Liver (tissue), 9 donors: Measurements from ENCODE around the gene PIPOX. TPM values are rescaled to one million over a fixed set of nuclear protein-coding genes. Genes with fewer than 3 reads are reported as not detected.

Experiments
- DNase-seq: peaks from one replicate; pipeline ENCODE4 v3.0.0-alpha.2; 2017; ENCODE audit warnings: low spot score
- H3K27ac ChIP-seq, 2 donors: one replicate each; pipeline ENCODE4 v1.7.0; 2013; ENCODE audit warnings: inconsistent platforms in 2 of 2, low read length in 2 of 2, control low read depth in 1 of 2, low read depth in 1 of 2, mild to moderate bottlenecking in 1 of 2
- H3K27me3 ChIP-seq, 4 donors: one replicate each; pipeline versions ENCODE4 v1.6.1 to v1.7.0; 2013; ENCODE audit warnings: low read length in 3 of 4, inconsistent platforms in 1 of 4, mild to moderate bottlenecking in 1 of 4, moderate library complexity in 1 of 4; ENCODE audit not compliant: control insufficient read depth in 4 of 4, insufficient read depth in 4 of 4
- H3K36me3 ChIP-seq, 4 donors: one replicate each; pipeline versions ENCODE4 v1.6.1 to v1.7.0; 2013; ENCODE audit warnings: low read length in 3 of 4, mild to moderate bottlenecking in 3 of 4, low read depth in 1 of 4, moderate library complexity in 1 of 4; ENCODE audit not compliant: control insufficient read depth in 4 of 4, insufficient read depth in 3 of 4
- H3K4me1 ChIP-seq, 4 donors: one replicate each; pipeline versions ENCODE4 v1.6.1 to v1.7.0; 2013; ENCODE audit warnings: low read length in 3 of 4, mild to moderate bottlenecking in 3 of 4, moderate library complexity in 1 of 4; ENCODE audit not compliant: control insufficient read depth in 4 of 4, insufficient read depth in 4 of 4
- H3K4me3 ChIP-seq, 3 donors: one replicate each; pipeline versions ENCODE4 v1.6.1 to v1.7.0; 2013; ENCODE audit warnings: low read length in 3 of 3, control low read depth in 1 of 3, low read depth in 1 of 3, mild to moderate bottlenecking in 1 of 3
- H3K9ac ChIP-seq, 2 donors: one replicate each; pipeline ENCODE4 v1.7.0; 2013; ENCODE audit warnings: low read length in 2 of 2, mild to moderate bottlenecking in 2 of 2, moderate library complexity in 2 of 2, control low read depth in 1 of 2, low read depth in 1 of 2
- H3K9me3 ChIP-seq, 4 donors: one replicate each; pipeline versions ENCODE4 v1.6.1 to v1.7.0; 2013; ENCODE audit warnings: low read length in 3 of 4; ENCODE audit not compliant: control insufficient read depth in 4 of 4
- EGR1 ChIP-seq, 2 donors: IDR thresholded peaks; 2 replicates each; pipeline ENCODE4 v1.6.1; 2016 to 2018; ENCODE audit warnings: antibody characterized with exemption in 2 of 2, low read depth in 2 of 2
- FOXA1 ChIP-seq: IDR thresholded peaks from 2 replicates; pipeline ENCODE4 v1.6.1; 2016; ENCODE audit warnings: antibody characterized with exemption
- FOXA2 ChIP-seq: IDR thresholded peaks from 2 replicates; pipeline ENCODE4 v1.6.1; 2016; ENCODE audit warnings: antibody characterized with exemption
- GABPA ChIP-seq, 2 donors: IDR thresholded peaks in 1 of 2; conservative IDR thresholded peaks in 1 of 2; 2 replicates each; pipeline ENCODE4 v1.6.1; 2016; ENCODE audit warnings: antibody characterized with exemption in 2 of 2, mild to moderate bottlenecking in 1 of 2, moderate library complexity in 1 of 2
- HNF4A ChIP-seq, 2 donors: conservative IDR thresholded peaks; 2 replicates each; pipeline ENCODE4 v1.6.1; 2016; ENCODE audit warnings: antibody characterized with exemption in 2 of 2, mild to moderate bottlenecking in 2 of 2
- HNF4G ChIP-seq: IDR thresholded peaks from 2 replicates; pipeline ENCODE4 v1.6.1; 2016; ENCODE audit warnings: antibody characterized with exemption
- JUND ChIP-seq, 2 donors: IDR thresholded peaks; 2 replicates each; pipeline ENCODE4 v1.6.1; 2016; ENCODE audit warnings: antibody characterized with exemption in 2 of 2
- MAX ChIP-seq: IDR thresholded peaks from 2 replicates; pipeline ENCODE4 v1.6.1; 2016; ENCODE audit warnings: antibody characterized with exemption
- NR2F2 ChIP-seq: IDR thresholded peaks from 2 replicates; pipeline ENCODE4 v1.6.1; 2016; ENCODE audit warnings: antibody characterized with exemption
- RAD21 ChIP-seq, 2 donors: IDR thresholded peaks; 2 replicates each; pipeline ENCODE4 v1.6.1; 2016; ENCODE audit warnings: antibody characterized with exemption in 2 of 2, mild to moderate bottlenecking in 2 of 2
- RXRA ChIP-seq, 2 donors: IDR thresholded peaks; 2 replicates each; pipeline ENCODE4 v1.6.1; 2017 to 2018; ENCODE audit warnings: antibody characterized with exemption in 2 of 2, mild to moderate bottlenecking in 1 of 2
- SP1 ChIP-seq: IDR thresholded peaks from 2 replicates; pipeline ENCODE4 v1.6.1; 2018; ENCODE audit warnings: antibody characterized with exemption, mild to moderate bottlenecking
- TAF1 ChIP-seq: conservative IDR thresholded peaks from 2 replicates; pipeline ENCODE4 v1.6.1; 2016; ENCODE audit warnings: antibody characterized with exemption, mild to moderate bottlenecking
- YY1 ChIP-seq: IDR thresholded peaks from 2 replicates; pipeline ENCODE4 v1.6.1; 2016; ENCODE audit warnings: antibody characterized with exemption, mild to moderate bottlenecking
- ZBTB33 ChIP-seq: IDR thresholded peaks from 2 replicates; pipeline ENCODE4 v1.6.1; 2016; ENCODE audit warnings: antibody characterized with exemption
- WGBS: extraction: QIAGEN DNeasy Blood & Tissue Kit; methylation state at CpG from one replicate; pipeline ENCODE4 v1.1.7; 2013; 5-methylcytosine and 5-hydroxymethylcytosine counted together
- polyA plus RNA-seq, 2 donors: library from polyadenylated mRNA; stranded (reverse) in 1 of 2; unstranded in 1 of 2; fragments of 200-250 nt in 1 of 2; fragments of >200 nt in 1 of 2; fragmentation: Nextera tagmentation in 1 of 2; extraction: Ambion mirVana in 1 of 2; gene quantifications; one replicate each; pipeline versions ENCODE4 v1.2.1 to v1.2.3, GENCODE V29; 2013 to 2015
- total RNA-seq, 2 donors: library from RNA; depleted of rRNA; stranded (reverse); fragments of >200 nt; gene quantifications; one replicate each; pipeline ENCODE4 v1.2.3, GENCODE V29; 2014
- TF ChIP-seq, protein P1 (sequence below): IDR thresholded peaks from 2 replicates; pipeline ENCODE4 v1.6.1; 2016; ENCODE audit warnings: antibody characterized with exemption, mild to moderate bottlenecking
- TF ChIP-seq, protein P2 (sequence below): IDR thresholded peaks from 2 replicates; pipeline ENCODE4 v1.6.1; 2016; ENCODE audit warnings: antibody characterized with exemption
- TF ChIP-seq, protein P3 (sequence below): fragments of 150-350 bp; IDR thresholded peaks from 2 replicates; pipeline ENCODE4 v1.5.1; 2017; ENCODE audit warnings: improper control_type of control experiment, low read depth, low read length; ENCODE audit not compliant: missing input control
- donor health status: healthy.
- donor health status: healthy.
- donor health status: healthy.
- donor health status: healthy.
- donor health status: healthy.

Gene PIPOX
- total and polyA plus RNA-seq, 4 donors = 19.3 to 227 (median 158) TPM

DNA sequence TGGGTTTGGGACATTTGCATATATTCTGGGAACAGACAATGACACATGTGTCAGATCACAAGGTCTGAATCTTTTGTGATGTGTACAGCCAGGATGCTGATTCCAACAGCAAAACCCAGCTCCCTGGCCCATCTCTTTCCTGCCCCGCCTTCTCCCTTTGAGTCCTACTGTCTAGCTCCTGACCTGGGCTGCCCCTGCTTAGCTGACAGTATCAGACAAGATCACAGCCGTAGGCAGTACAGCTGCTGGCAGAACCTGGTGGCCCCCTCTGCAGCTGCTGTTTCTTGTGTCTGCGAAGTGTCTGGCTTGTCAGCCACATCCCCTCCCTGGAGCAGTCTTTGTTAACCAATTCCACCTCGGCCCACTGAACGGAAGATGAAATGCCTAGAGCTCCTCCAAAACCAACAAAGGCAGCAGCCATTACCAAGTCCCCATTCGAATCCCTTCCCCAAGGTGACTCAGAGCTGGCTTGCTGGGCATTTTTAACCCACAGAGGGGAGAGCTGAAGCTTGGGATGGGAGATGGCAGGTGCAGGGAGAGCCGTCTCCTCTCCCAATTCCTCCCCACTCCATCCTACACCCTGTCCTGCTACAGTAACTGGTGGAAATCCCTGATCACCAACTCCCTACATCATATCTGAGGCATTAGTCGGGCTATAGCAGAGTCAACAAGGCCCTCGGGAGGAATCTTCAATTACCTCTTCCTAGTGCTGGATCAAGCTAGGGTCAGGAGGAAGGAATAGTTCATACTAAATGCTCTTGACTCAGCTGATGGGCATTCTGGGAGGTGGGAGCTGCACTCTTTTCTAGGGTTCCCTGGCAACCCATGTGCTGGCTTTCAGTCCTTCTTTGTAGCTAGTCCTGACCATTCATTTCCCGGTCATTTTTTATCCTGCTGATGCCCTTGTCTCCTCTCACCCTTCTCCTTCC, 5.8 kb downstream of the PIPOX start:
- TF ChIP-seq JUND (IDR thresholded peaks at IDR 0.05) (no peak), RAD21 (IDR thresholded peaks at IDR 0.05) (no peak), NR2F2 (no peak), RXRA (IDR thresholded peaks at IDR 0.05) (no peak), HNF4G (no peak), ZBTB33 (no peak), GABPA (IDR thresholded peaks at IDR 0.05 in 1 of 2, conservative IDR thresholded peaks at IDR 0.05 in 1 of 2) (no peak), SP1 (no peak), FOXA2 (no peak), FOXA1 (no peak), HNF4A (conservative IDR thresholded peaks at IDR 0.05) (no peak), YY1 (no peak), EGR1 (IDR thresholded peaks at IDR 0.05; ENCODE audit: low read depth in 2 of 2) (no peak), MAX (no peak), TAF1 (no peak)
- TF ChIP-seq, protein P1, sequence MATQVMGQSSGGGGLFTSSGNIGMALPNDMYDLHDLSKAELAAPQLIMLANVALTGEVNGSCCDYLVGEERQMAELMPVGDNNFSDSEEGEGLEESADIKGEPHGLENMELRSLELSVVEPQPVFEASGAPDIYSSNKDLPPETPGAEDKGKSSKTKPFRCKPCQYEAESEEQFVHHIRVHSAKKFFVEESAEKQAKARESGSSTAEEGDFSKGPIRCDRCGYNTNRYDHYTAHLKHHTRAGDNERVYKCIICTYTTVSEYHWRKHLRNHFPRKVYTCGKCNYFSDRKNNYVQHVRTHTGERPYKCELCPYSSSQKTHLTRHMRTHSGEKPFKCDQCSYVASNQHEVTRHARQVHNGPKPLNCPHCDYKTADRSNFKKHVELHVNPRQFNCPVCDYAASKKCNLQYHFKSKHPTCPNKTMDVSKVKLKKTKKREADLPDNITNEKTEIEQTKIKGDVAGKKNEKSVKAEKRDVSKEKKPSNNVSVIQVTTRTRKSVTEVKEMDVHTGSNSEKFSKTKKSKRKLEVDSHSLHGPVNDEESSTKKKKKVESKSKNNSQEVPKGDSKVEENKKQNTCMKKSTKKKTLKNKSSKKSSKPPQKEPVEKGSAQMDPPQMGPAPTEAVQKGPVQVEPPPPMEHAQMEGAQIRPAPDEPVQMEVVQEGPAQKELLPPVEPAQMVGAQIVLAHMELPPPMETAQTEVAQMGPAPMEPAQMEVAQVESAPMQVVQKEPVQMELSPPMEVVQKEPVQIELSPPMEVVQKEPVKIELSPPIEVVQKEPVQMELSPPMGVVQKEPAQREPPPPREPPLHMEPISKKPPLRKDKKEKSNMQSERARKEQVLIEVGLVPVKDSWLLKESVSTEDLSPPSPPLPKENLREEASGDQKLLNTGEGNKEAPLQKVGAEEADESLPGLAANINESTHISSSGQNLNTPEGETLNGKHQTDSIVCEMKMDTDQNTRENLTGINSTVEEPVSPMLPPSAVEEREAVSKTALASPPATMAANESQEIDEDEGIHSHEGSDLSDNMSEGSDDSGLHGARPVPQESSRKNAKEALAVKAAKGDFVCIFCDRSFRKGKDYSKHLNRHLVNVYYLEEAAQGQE = no peak
- TF ChIP-seq, protein P2, sequence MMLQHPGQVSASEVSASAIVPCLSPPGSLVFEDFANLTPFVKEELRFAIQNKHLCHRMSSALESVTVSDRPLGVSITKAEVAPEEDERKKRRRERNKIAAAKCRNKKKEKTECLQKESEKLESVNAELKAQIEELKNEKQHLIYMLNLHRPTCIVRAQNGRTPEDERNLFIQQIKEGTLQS = no peak
- TF ChIP-seq, protein P3, sequence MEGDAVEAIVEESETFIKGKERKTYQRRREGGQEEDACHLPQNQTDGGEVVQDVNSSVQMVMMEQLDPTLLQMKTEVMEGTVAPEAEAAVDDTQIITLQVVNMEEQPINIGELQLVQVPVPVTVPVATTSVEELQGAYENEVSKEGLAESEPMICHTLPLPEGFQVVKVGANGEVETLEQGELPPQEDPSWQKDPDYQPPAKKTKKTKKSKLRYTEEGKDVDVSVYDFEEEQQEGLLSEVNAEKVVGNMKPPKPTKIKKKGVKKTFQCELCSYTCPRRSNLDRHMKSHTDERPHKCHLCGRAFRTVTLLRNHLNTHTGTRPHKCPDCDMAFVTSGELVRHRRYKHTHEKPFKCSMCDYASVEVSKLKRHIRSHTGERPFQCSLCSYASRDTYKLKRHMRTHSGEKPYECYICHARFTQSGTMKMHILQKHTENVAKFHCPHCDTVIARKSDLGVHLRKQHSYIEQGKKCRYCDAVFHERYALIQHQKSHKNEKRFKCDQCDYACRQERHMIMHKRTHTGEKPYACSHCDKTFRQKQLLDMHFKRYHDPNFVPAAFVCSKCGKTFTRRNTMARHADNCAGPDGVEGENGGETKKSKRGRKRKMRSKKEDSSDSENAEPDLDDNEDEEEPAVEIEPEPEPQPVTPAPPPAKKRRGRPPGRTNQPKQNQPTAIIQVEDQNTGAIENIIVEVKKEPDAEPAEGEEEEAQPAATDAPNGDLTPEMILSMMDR = no peak
- peaks cover 5 to 28% (median 12%) of the 10 kb centered on the region in 4 donors for H3K36me3 ChIP-seq
- H3K4me1 ChIP-seq = peaks cover 12 to 68% (median 57%) of the 10 kb centered on the region in 4 donors
- H3K27me3 ChIP-seq = no peaks in the 10 kb centered on the region
- WGBS = 74% methylated on average over 10 of the region's 10 CpGs
- no peaks in the 10 kb centered on the region for H3K9me3 ChIP-seq
- no peak overlapping the region for H3K4me3 ChIP-seq
- DNase-seq = no peak
- no peak overlapping the region for H3K9ac ChIP-seq
- no peak overlapping the region for H3K27ac ChIP-seq
